ENCODE measurements around the gene SLC22A14. TPM values are rescaled to one million over a fixed set of nuclear protein-coding genes. Genes with fewer than 3 reads are reported as not detected.

The SLC22A14 gene
- total RNA-seq, 1 donor from 2014 or later: not detected

DNA sequence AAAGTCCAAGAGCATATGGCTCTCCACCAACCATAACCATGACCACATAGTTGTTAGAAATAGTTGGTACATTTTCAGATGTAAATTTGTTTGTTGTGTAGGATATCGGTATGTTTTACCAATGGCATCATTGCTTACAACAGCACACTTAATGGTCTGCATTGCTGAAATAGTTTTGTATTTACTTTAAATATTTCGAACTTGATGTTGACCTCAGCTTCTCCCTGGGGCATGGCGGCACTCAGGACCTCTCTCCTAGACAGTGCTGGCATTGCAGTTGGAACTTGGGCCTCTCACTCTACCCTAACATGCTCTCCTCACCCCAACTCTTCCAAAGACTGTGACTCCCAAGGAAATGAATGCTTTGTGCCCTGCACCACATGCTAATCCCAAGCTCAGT, 11.5 kb upstream of the SLC22A14 start:
- H3K27me3 Mint-ChIP-seq: no peaks in the 10 kb centered on the region
- no peak for DNase-seq (ENCODE audit: extremely low spot score, unreplicated experiment)
- peaks cover 13% of the 10 kb centered on the region for H3K36me3 Mint-ChIP-seq
- no peak overlapping the region for H3K27ac Mint-ChIP-seq
- H3K4me3 Mint-ChIP-seq: no peak overlapping the region
- no peaks in the 10 kb centered on the region for H3K9me3 Mint-ChIP-seq
- no peaks in the 10 kb centered on the region for H3K4me1 Mint-ChIP-seq (ENCODE audit: unreplicated experiment)
- TF ChIP-seq, protein P1, sequence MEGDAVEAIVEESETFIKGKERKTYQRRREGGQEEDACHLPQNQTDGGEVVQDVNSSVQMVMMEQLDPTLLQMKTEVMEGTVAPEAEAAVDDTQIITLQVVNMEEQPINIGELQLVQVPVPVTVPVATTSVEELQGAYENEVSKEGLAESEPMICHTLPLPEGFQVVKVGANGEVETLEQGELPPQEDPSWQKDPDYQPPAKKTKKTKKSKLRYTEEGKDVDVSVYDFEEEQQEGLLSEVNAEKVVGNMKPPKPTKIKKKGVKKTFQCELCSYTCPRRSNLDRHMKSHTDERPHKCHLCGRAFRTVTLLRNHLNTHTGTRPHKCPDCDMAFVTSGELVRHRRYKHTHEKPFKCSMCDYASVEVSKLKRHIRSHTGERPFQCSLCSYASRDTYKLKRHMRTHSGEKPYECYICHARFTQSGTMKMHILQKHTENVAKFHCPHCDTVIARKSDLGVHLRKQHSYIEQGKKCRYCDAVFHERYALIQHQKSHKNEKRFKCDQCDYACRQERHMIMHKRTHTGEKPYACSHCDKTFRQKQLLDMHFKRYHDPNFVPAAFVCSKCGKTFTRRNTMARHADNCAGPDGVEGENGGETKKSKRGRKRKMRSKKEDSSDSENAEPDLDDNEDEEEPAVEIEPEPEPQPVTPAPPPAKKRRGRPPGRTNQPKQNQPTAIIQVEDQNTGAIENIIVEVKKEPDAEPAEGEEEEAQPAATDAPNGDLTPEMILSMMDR (conservative IDR thresholded peaks at IDR 0.05): no peak

DNA sequence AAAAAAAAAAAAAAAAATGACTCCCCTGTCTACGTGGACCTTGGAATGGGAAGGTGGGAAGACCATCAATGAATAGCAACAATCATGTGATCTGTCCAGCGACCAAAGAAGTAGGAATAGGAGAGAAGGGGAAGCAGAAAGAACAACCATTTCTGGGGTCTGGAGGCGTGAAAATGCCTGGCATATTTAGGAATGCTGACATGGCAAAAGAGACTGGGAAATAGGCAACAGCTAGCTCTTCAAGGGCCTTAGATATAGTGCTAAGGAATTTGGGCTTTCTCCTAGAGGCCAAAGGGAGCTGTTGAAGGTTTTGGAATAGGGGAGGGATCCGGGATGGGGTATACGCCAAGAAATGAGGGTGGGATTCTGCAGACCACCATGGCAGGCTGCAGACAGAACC, 10.5 kb upstream of the SLC22A14 start:
- Mint-ChIP-seq H3K36me3 (peaks cover 10% of the 10 kb centered on the region), H3K4me3 (no peak overlapping the region), H3K9me3 (no peaks in the 10 kb centered on the region), H3K27me3 (no peaks in the 10 kb centered on the region), H3K27ac (no peak overlapping the region), H3K4me1 (ENCODE audit: unreplicated experiment) (no peaks in the 10 kb centered on the region)
- DNase-seq (ENCODE audit: extremely low spot score, unreplicated experiment): no peak
- TF ChIP-seq, protein P1 (conservative IDR thresholded peaks at IDR 0.05): no peak

DNA sequence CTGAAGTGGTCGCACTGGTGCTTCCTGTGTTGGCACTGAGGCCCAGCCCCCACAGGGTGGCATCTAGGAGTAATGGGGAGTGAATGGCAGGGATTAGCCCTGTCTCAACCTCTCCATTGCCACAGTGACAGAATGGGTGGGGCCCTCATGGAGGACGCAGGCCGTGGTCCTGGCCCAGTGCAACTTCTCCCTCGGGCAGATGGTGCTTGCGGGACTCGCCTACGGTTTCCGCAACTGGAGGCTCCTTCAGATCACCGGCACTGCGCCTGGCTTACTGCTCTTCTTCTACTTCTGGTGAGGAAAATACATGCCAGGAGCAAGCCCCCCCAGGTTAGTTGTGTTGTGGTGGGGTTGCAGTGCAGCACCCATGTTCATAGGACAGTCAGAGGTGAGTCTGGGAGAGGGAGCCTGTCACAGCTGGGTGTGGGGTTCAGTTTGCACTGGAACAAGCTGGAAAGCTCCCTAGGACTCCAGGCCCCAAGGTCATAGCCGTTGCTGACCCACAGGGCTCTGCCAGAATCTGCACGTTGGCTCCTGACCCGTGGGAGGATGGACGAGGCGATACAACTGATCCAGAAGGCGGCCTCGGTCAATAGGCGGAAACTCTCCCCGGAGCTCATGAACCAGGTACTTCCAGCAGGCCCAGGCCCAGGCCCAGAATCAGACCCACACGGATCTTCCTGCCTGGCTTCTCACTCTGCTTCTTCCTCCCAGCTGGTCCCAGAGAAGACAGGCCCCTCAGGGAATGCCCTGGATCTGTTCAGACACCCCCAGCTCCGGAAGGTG, 7.0 kb upstream of the SLC22A14 start:
- DNase-seq (ENCODE audit: extremely low spot score, unreplicated experiment): no peak
- no peak overlapping the region for H3K27ac Mint-ChIP-seq
- H3K27me3 Mint-ChIP-seq: no peaks in the 10 kb centered on the region
- peaks cover 16% of the 10 kb centered on the region for H3K36me3 Mint-ChIP-seq
- no peak overlapping the region for H3K4me3 Mint-ChIP-seq
- no peaks in the 10 kb centered on the region for H3K9me3 Mint-ChIP-seq
- TF ChIP-seq, protein P1 (conservative IDR thresholded peaks at IDR 0.05): no peak
- no peaks in the 10 kb centered on the region for H3K4me1 Mint-ChIP-seq (ENCODE audit: unreplicated experiment)

DNA sequence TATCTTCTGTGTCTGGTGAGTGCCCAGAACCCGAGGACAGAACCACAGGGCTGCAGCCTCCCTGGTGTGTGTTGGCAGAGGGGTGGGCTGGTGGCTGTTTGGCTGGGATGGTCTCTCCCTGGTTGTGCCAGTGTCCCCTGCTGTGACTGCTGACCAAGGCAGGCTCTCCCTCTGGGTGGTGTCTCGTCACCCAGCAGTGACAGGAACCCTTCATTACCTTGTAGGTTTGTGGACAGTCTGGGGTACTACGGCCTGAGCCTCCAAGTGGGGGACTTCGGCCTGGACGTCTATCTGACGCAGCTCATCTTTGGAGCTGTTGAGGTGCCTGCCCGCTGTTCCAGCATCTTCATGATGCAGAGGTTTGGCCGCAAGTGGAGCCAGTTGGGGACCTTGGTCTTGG, 6.4 kb upstream of the SLC22A14 start:
- no peak overlapping the region for H3K4me3 Mint-ChIP-seq
- DNase-seq (ENCODE audit: extremely low spot score, unreplicated experiment): no peak
- H3K36me3 Mint-ChIP-seq: peaks cover 14% of the 10 kb centered on the region
- H3K9me3 Mint-ChIP-seq: no peaks in the 10 kb centered on the region
- no peaks in the 10 kb centered on the region for H3K4me1 Mint-ChIP-seq (ENCODE audit: unreplicated experiment)
- no peak overlapping the region for H3K27ac Mint-ChIP-seq
- H3K27me3 Mint-ChIP-seq: no peaks in the 10 kb centered on the region
- TF ChIP-seq, protein P1 (conservative IDR thresholded peaks at IDR 0.05): no peak

DNA sequence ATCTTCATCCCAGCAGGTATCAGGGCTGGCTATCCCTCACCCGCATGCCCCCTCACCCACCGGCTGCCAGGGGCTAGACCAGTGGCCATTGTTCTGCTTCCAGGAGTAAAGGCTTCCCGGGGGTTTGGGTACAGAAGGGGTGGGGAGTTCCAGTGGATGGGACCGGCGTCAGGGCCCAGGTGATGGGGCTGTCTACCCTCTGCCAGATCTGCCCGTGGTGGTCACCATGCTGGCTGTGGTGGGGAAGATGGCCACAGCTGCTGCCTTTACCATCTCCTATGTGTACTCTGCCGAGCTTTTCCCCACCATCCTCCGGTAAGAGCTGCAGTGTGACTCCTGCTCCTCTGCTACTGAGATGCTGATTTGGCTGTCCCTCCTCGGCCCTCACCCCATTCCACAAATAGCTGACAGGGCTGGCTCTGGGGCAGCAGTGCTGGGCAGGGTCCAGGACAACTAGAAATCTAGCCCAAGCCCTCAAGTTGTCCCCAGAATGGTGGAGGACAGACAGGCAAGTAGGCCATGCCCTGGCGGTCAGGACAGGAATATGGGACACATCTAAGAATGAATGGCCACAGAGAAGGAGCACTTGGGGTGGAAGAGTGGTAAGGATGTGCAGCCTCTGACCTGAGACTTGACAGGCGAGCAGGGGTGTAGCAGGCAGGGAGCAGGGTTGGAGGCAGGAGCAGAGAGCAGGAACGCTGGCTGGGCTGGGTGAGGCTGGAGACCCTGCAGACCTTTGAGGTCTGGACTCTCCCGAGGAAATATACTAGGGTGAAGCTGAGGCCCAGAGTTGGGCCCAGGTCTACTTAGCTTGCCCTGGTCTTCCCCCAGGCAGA, 5.8 kb upstream of the SLC22A14 start:
- Mint-ChIP-seq H3K4me1 (ENCODE audit: unreplicated experiment) (no peaks in the 10 kb centered on the region), H3K9me3 (no peaks in the 10 kb centered on the region), H3K4me3 (no peak overlapping the region), H3K27ac (no peak overlapping the region), H3K27me3 (no peaks in the 10 kb centered on the region), H3K36me3 (peaks cover 10% of the 10 kb centered on the region)
- TF ChIP-seq, protein P1 (conservative IDR thresholded peaks at IDR 0.05): no peak
- DNase-seq (ENCODE audit: extremely low spot score, unreplicated experiment): no peak

Measured in type B pancreatic cell (in vitro differentiated cells).